Loucy (cell line): ENCODE data around the gene LRIG3.

Source experiments
- H2AFZ ChIP-seq: fragments of 200-600 bp; sonication (generic); 2 replicates; pipeline ENCODE4 v1.6.0; 2016; ENCODE audit warnings: antibody characterized with exemption, mild to moderate bottlenecking, low read length, moderate library complexity
- H3F3A ChIP-seq: fragments of 200-600 bp; 2 replicates; pipeline ENCODE4 v1.6.0; 2016; ENCODE audit warnings: antibody characterized with exemption, low read depth, mild to moderate bottlenecking
- H3K27me3 ChIP-seq: fragments of 200-600 bp; sonication (generic); 2 replicates; pipeline ENCODE4 v1.6.1; 2014; ENCODE audit warnings: low read length, mild to moderate bottlenecking; ENCODE audit not compliant: insufficient read depth, poor library complexity, severe bottlenecking
- H3K36me3 ChIP-seq: fragments of 200-600 bp; sonication (generic); 2 replicates; pipeline ENCODE4 v1.6.1; 2016; ENCODE audit warnings: low read length; ENCODE audit not compliant: insufficient read depth
- H3K4me1 ChIP-seq: fragments of 200-600 bp; sonication (generic); 2 replicates; pipeline ENCODE4 v1.5.1; 2014; ENCODE audit warnings: low read length, mild to moderate bottlenecking; ENCODE audit not compliant: insufficient read depth, poor library complexity, severe bottlenecking
- H3K4me2 ChIP-seq: fragments of 200-600 bp; sonication (generic); 2 replicates; pipeline ENCODE4 v1.6.0; 2014; ENCODE audit warnings: antibody characterized with exemption, low read length, low read depth, mild to moderate bottlenecking; ENCODE audit not compliant: poor library complexity, severe bottlenecking
- H3K4me3 ChIP-seq: fragments of 200-600 bp; sonication (generic); 2 replicates; pipeline ENCODE4 v1.5.1; 2014; ENCODE audit warnings: low read length, mild to moderate bottlenecking, mixed read lengths; ENCODE audit not compliant: poor library complexity, severe bottlenecking
- H3K79me2 ChIP-seq: fragments of 200-600 bp; sonication (generic); 2 replicates; pipeline ENCODE4 v1.6.1; 2014; ENCODE audit warnings: low read length; ENCODE audit not compliant: insufficient read depth
- H3K9ac ChIP-seq: fragments of 200-600 bp; sonication (generic); 2 replicates; pipeline ENCODE4 v1.6.0; 2014; ENCODE audit warnings: mild to moderate bottlenecking, low read depth, low read length, moderate library complexity; ENCODE audit not compliant: poor library complexity, severe bottlenecking
- H3K9me2 ChIP-seq: fragments of 200-600 bp; sonication (generic); replicated peaks from 2 replicates; pipeline ENCODE4 v1.6.1; 2016; ENCODE audit warnings: low read depth, low read length, mixed read lengths
- H3K9me3 ChIP-seq: fragments of 200-600 bp; sonication (generic); 2 replicates; pipeline ENCODE4 v1.6.1; 2014; ENCODE audit warnings: mild to moderate bottlenecking, antibody characterized with exemption, low read length, low read depth; ENCODE audit not compliant: insufficient read depth
- H4K20me1 ChIP-seq: fragments of 200-600 bp; sonication (generic); 2 replicates; pipeline ENCODE4 v1.6.0; 2014; ENCODE audit warnings: antibody characterized with exemption, low read length, mild to moderate bottlenecking; ENCODE audit not compliant: insufficient read depth, poor library complexity, severe bottlenecking
- CTCF ChIP-seq: fragments of 200-600 bp; sonication (generic); conservative IDR thresholded peaks from 2 replicates; pipeline ENCODE4 v1.5.1; 2014; ENCODE audit warnings: mild to moderate bottlenecking, antibody characterized with exemption, low read length
- EZH2phosphoT487 ChIP-seq: fragments of 200-600 bp; IDR thresholded peaks from 2 replicates; pipeline ENCODE4 v1.6.1; 2018; ENCODE audit warnings: antibody characterized with exemption, mild to moderate bottlenecking, moderate library complexity, borderline replicate concordance

Gene LRIG3

GRCh38 chr12:58893495-58893894 is 26.8 kb downstream of the LRIG3 start:
- no peaks in the 10 kb centered on the region for H3K9me3 ChIP-seq
- H3K36me3 ChIP-seq = no peaks in the 10 kb centered on the region
- H3K9me2 ChIP-seq = no peaks in the 10 kb centered on the region
- no peaks in the 10 kb centered on the region for H3K4me1 ChIP-seq
- H2AFZ ChIP-seq = no peak overlapping the region
- H3K9ac ChIP-seq = no peak overlapping the region
- no peaks in the 10 kb centered on the region for H3K27me3 ChIP-seq
- no peaks in the 10 kb centered on the region for H4K20me1 ChIP-seq
- H3K4me2 ChIP-seq = no peak overlapping the region
- no peaks in the 10 kb centered on the region for H3K79me2 ChIP-seq
- H3K4me3 ChIP-seq = no peak overlapping the region
- H3F3A ChIP-seq = no peaks in the 10 kb centered on the region
- TF ChIP-seq CTCF = no peak
- no peak for TF ChIP-seq EZH2phosphoT487

GRCh38 chr12:58889557-58889956 is 30.7 kb downstream of the LRIG3 start:
- Histone ChIP-seq H3K79me2 (no peaks in the 10 kb centered on the region), H3K9me2 (no peaks in the 10 kb centered on the region), H3K9ac (no peak overlapping the region), H3F3A (no peaks in the 10 kb centered on the region), H3K4me1 (no peaks in the 10 kb centered on the region), H3K27me3 (no peaks in the 10 kb centered on the region), H3K9me3 (no peaks in the 10 kb centered on the region), H2AFZ (no peak overlapping the region), H3K4me2 (no peak overlapping the region), H3K4me3 (no peak overlapping the region), H4K20me1 (no peaks in the 10 kb centered on the region), H3K36me3 (no peaks in the 10 kb centered on the region)
- TF ChIP-seq EZH2phosphoT487 = no peak
- TF ChIP-seq CTCF = no peak

- no peaks in the 10 kb centered on the region for H3K36me3 ChIP-seq
- no peaks in the 10 kb centered on the region for H3K79me2 ChIP-seq
- TF ChIP-seq CTCF = no peak
- TF ChIP-seq EZH2phosphoT487 = no peak
- no peaks in the 10 kb centered on the region for H3K9me3 ChIP-seq
- H3K4me2 ChIP-seq = no peak overlapping the region
- H3K27me3 ChIP-seq = no peaks in the 10 kb centered on the region
- no peak overlapping the region for H2AFZ ChIP-seq
- H3K4me1 ChIP-seq = no peaks in the 10 kb centered on the region
- no peak overlapping the region for H3K4me3 ChIP-seq
- no peaks in the 10 kb centered on the region for H4K20me1 ChIP-seq
- H3F3A ChIP-seq = no peaks in the 10 kb centered on the region
- H3K9ac ChIP-seq = no peak overlapping the region
- H3K9me2 ChIP-seq = no peaks in the 10 kb centered on the region
Observed at GRCh38 chr12:58888131-58888783, 32.0 kb downstream of the LRIG3 start.
